Stimulated activated naive CD8-positive, alpha-beta T cell treated with anti-CD3 and anti-CD28 coated beads, Interleukin-15, Interleukin-2, amounts not matched to agents 100 ng/mL and 50 ng/mL, for 24 hours (primary cell): ENCODE measurements around the gene POU6F1.

Source experiments
- H3K27ac Mint-ChIP-seq: one replicate; pipeline ENCODE4 v1.8.0; 2021; ENCODE audit warnings: mild to moderate bottlenecking, mixed read lengths
- H3K27me3 Mint-ChIP-seq: one replicate; pipeline ENCODE4 v1.8.0; 2021; ENCODE audit warnings: mixed read lengths
- H3K36me3 Mint-ChIP-seq: one replicate; pipeline ENCODE4 v1.8.0; 2021; ENCODE audit warnings: low read depth, mixed read lengths
- H3K4me1 Mint-ChIP-seq: one replicate; pipeline ENCODE4 v1.8.0; 2021; ENCODE audit warnings: low read depth, mixed read lengths
- H3K4me3 Mint-ChIP-seq: one replicate; pipeline ENCODE4 v1.8.0; 2021; ENCODE audit warnings: mild to moderate bottlenecking, mixed read lengths
- H3K9me3 Mint-ChIP-seq: one replicate; pipeline ENCODE4 v1.8.0; 2021; ENCODE audit warnings: mixed read lengths

The POU6F1 gene

DNA sequence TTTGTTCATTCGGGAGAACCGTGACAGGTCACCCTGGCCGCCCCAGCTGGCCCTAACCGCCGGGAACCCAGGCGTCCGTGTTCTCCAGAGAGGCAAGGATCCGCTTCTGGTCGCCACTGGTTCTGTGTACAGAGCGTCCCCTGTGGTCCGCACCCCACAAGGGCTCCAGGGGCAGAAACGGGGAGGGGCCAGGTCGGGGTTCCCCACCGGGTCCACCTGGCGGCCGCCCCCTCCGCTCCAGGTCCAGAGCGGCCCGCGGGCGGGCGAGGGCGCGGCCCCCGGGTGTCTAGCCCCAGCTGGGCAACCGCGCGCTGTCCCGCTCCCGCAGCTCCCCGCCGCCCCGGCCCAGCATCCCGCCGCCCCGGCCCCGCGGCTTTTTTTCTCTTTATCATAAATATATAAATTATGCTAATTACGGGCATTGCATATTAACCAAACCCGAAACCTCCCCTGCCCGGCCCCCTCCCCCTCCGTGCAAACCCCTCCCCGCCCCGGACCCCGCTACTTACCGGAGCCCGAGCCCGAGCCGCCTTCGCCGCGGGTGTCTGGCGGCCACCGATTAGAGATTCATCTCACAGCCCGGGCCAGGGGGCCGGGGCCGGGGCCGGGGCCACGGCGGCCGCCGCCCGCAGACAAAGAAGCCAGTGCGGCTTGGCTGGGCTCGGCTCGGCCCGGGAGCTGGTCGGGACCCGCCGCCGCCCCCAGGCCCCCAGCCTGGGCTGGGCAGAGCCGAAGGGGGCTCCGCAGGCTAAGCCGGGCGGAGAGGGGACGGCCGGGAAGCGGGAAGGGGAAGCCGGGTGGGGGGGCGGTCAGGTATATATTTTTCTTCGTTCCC, 512 bp downstream of the POU6F1 start:
- H3K4me1 Mint-ChIP-seq, result peaks cover 20% of the 10 kb centered on the region
- no peak overlapping the region for H3K27ac Mint-ChIP-seq
- no peaks in the 10 kb centered on the region for H3K27me3 Mint-ChIP-seq
- peak overlapping the region; percentile 88 for H3K4me3 Mint-ChIP-seq
- no peaks in the 10 kb centered on the region for H3K36me3 Mint-ChIP-seq
- no peaks in the 10 kb centered on the region for H3K9me3 Mint-ChIP-seq

DNA sequence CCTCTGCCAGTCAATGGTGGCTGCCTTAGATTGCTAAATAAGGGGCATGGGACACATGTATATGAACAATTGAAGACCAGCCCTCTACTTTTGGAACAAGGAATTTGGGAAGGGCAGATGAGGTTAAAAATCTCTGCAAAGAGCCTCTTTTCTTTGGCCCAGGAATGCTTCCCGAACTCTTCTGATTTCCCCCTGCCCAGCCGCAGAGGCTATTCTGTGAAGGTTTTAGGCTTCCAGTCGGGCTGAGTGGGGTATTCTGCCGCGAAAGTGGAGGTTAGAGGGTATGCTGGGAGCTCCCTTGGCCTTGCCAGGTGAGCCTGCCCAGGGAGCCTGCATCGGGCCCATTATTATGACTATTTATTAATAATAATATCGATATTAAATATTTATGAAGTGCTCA, 1.2 kb downstream of the POU6F1 start:
- Mint-ChIP-seq H3K4me1 (peaks cover 20% of the 10 kb centered on the region), H3K4me3 (peak overlapping the region; percentile 58), H3K36me3 (no peaks in the 10 kb centered on the region), H3K27ac (no peak overlapping the region), H3K27me3 (no peaks in the 10 kb centered on the region), H3K9me3 (no peaks in the 10 kb centered on the region)

DNA sequence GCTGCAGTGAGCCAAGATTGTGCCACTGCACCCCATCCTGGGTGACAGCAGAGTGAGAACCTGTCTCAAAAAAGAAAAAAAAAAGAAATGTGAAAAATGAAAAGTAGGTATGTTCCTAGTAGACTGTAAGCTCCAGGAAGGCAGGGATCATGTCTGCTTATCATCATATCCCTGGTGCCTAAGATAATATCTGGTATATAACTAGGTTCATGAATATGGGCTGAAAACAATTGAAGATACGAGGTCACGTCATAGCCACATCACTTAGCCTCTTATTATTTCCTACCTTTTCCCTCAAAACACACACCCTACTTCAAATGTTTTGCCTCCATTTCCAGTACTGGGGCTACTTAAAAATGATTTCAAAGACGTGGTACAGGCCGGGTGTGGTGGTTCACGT, 3.0 kb downstream of the POU6F1 start:
- H3K36me3 Mint-ChIP-seq, result no peaks in the 10 kb centered on the region
- H3K4me1 Mint-ChIP-seq, result peaks cover 20% of the 10 kb centered on the region
- H3K9me3 Mint-ChIP-seq, result no peaks in the 10 kb centered on the region
- H3K4me3 Mint-ChIP-seq, result no peak overlapping the region
- no peaks in the 10 kb centered on the region for H3K27me3 Mint-ChIP-seq
- peak overlapping the region; percentile 26 for H3K27ac Mint-ChIP-seq

DNA sequence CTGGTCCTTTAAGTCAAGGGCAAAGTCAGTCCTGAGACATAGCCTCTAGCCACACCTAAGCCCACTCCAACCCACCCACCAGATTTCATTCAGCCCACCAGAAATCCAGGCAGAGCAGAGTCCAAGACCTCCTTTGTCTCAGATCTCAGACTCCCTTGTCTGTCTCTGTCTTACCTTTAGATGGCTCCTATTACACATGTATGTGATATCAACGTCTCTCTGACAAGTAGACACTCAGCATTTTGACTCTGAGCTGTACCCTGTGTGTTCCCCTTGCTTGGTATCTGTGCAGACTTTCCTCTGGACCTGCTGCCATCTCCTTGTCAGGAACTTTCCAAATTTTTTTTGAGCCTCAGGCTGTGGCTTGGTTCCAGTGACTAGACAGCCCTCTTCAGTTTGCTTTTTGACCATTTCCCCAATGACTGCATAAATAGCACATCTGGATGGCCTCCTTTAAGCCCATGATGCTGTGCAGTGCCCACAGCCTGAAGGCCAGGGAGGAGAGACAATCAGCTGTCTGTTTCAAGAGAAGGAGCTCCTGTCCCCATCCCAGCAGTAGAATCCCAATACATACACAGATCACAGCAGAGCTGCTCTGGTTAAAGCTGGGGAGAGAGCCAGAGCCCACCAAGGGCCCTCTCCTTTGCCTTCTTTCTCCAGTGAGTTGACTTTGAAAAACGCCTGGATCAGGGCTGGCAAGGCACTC, 7.0 kb downstream of the POU6F1 start:
- Mint-ChIP-seq H3K36me3 (no peaks in the 10 kb centered on the region), H3K4me3 (no peak overlapping the region), H3K27me3 (no peaks in the 10 kb centered on the region), H3K9me3 (no peaks in the 10 kb centered on the region), H3K4me1 (no peaks in the 10 kb centered on the region), H3K27ac (no peak overlapping the region)

DNA sequence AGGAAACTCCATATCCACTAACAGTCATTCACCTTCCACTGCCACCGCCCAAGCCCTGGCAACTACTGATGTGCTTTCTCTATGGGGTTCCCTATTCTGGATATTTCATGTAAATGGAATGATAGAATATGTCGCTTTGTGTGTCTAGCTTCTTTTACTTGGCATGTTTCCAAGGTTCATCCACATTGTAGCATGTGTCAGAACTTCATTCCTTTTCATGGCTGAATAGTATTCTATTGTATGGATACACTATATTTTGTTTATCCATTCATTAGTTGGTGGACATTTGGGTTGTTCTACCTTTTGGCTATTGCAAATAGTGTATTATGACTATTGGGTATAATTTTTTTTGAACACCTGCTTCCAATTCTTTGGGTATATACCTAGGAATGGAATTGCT, 8.6 kb downstream of the POU6F1 start:
- Mint-ChIP-seq H3K4me1 (no peaks in the 10 kb centered on the region), H3K9me3 (no peaks in the 10 kb centered on the region), H3K36me3 (no peaks in the 10 kb centered on the region), H3K27me3 (no peaks in the 10 kb centered on the region), H3K4me3 (no peak overlapping the region), H3K27ac (no peak overlapping the region)

DNA sequence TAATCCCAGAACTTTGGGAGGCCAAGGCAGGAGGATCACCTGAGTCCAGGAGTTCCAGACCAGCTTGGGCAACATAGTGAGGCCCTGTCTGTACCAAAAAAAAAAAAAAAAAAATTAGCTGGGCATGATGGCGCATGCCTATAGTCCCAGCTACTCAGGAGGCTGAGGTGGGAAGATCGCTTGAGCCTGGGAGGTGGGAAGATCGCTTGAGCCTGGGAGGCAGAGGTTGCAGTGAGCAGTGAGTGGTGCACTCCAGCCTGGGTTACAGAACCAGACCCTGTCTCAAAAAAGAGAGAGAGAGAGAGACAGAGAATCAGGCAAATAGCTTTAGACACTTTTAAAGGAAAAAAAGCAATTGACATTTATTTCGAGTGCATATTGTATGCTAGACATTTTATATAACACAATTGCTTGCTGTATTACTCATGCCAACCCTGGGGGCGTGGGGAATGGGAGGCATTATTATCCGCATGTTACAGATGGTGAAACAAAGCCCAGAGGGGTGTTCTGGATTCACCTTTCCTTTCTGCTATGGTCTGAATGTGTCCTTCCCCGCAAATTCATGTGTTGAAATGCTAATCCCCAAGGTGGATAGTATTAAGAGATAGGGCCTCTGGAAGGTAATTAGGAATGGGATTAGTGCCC, 9.7 kb downstream of the POU6F1 start:
- Mint-ChIP-seq H3K27ac (peak overlapping the region; percentile 26), H3K9me3 (no peaks in the 10 kb centered on the region), H3K4me1 (no peaks in the 10 kb centered on the region), H3K36me3 (no peaks in the 10 kb centered on the region), H3K27me3 (no peaks in the 10 kb centered on the region), H3K4me3 (no peak overlapping the region)

DNA sequence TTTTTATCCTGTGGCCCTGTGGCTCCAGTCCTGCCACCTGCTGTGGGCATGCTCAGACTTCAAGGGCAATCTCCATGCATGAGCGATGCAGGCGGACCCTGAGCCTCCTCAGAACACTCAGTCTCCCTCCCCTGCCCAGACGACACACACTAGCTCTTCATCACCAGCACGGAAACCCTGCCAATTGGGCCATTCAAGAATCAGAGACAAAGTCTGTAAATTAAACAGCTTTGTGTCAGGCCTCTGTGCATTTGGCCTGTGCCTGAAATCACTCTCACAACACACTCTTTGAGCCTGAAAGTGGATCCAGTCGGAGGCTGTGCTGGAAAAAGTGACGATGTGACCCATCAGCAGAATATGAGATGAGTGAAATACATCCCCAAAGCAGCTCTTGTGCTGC, 12.5 kb downstream of the POU6F1 start:
- H3K4me1 Mint-ChIP-seq, result no peaks in the 10 kb centered on the region
- no peaks in the 10 kb centered on the region for H3K36me3 Mint-ChIP-seq
- no peaks in the 10 kb centered on the region for H3K9me3 Mint-ChIP-seq
- no peaks in the 10 kb centered on the region for H3K27me3 Mint-ChIP-seq
- no peak overlapping the region for H3K27ac Mint-ChIP-seq
- H3K4me3 Mint-ChIP-seq, result no peak overlapping the region

DNA sequence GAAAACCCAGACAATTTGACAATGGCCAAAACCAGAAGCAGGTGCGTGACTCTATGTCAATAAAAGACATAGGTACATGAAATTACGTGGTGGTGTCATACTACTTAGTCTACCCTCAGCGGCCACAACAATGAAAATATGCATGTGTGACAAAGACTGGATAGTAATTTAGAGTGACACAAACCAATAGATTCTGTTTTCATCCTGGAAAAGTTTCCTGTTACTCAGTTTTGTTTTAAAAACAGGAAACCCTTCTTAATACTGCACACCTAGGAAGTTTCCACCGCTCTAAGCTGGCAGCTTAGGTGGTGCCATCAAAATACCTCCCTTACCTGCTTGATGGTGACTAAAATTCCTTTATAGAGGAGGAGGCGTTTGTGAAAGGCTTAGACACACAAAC, 15.1 kb downstream of the POU6F1 start:
- Mint-ChIP-seq H3K27ac (no peak overlapping the region), H3K4me1 (no peaks in the 10 kb centered on the region), H3K27me3 (no peaks in the 10 kb centered on the region), H3K4me3 (no peak overlapping the region), H3K36me3 (no peaks in the 10 kb centered on the region), H3K9me3 (no peaks in the 10 kb centered on the region)

DNA sequence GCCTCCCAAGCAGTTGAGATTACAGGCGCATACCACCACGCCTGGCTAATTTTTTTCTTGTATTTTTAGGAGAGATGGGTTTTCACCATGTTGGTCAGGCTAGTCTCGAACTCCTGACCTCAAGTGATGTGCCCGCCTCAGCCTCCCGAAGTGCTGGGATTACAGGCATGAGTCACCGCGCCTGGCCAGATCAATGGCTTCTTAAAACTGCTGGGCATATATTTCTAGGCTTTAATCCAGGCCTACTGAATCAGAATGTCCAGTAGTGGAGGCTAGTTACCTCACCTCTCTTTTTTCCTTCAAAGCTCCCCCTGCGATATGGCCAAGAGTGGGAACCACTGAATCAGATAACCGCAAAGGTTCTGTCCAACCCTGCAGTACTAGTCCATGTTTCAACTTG, 17.1 kb downstream of the POU6F1 start:
- H3K27me3 Mint-ChIP-seq, result no peaks in the 10 kb centered on the region
- no peak overlapping the region for H3K27ac Mint-ChIP-seq
- no peak overlapping the region for H3K4me3 Mint-ChIP-seq
- H3K4me1 Mint-ChIP-seq, result no peaks in the 10 kb centered on the region
- H3K36me3 Mint-ChIP-seq, result no peaks in the 10 kb centered on the region
- H3K9me3 Mint-ChIP-seq, result no peaks in the 10 kb centered on the region

DNA sequence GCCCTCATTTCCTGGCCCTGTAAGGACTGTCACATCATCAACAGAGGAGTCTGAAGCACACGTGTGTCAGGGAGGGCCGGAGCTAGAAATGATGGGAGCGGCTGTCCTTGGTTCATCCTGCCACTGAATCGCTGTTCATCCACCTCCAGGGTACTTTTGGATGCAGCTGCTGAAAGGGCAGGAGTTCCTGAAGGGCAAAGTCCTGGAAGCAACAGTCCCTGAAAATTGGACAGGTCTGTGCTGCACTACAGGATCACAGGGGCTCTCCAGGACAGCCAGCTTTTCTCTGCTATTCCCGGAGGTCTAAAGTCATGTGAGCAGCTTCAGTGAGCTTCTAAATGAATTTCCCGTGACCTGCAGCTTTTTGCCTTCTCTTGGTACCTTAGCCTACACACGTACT, 17.7 kb downstream of the POU6F1 start:
- H3K9me3 Mint-ChIP-seq, result no peaks in the 10 kb centered on the region
- no peaks in the 10 kb centered on the region for H3K4me1 Mint-ChIP-seq
- no peaks in the 10 kb centered on the region for H3K27me3 Mint-ChIP-seq
- no peaks in the 10 kb centered on the region for H3K36me3 Mint-ChIP-seq
- H3K4me3 Mint-ChIP-seq, result no peak overlapping the region
- no peak overlapping the region for H3K27ac Mint-ChIP-seq

DNA sequence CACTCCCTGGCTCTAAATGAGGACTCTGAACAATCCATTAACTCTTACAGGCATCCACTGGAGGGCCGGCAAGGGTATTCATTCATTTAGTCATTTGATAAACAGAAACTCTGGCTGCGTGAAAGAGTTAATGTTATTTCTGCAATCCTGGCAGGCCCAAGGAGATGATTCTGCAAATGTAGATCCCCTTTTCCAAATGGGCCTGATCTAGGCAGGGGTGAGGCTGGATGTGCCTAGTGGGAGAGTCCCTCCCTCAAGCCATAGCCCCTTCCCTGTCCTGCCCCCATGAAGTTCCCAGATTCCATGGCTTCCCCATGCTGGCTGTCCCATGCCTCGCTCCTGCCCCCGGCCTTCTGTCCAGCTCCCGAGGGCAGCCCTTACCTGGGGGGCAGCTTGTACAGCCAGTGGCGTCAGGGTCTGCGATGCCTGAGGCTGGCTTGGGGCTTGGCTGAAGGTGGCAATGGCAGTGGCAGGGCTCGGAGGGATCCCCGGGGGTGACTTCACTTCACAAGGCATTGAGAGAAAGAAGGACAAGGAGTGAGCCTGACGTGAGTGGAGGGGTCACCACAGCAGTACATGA, 18.4 kb downstream of the POU6F1 start:
- no peak overlapping the region for H3K27ac Mint-ChIP-seq
- no peaks in the 10 kb centered on the region for H3K9me3 Mint-ChIP-seq
- H3K36me3 Mint-ChIP-seq, result no peaks in the 10 kb centered on the region
- no peaks in the 10 kb centered on the region for H3K4me1 Mint-ChIP-seq
- no peak overlapping the region for H3K4me3 Mint-ChIP-seq
- no peaks in the 10 kb centered on the region for H3K27me3 Mint-ChIP-seq

DNA sequence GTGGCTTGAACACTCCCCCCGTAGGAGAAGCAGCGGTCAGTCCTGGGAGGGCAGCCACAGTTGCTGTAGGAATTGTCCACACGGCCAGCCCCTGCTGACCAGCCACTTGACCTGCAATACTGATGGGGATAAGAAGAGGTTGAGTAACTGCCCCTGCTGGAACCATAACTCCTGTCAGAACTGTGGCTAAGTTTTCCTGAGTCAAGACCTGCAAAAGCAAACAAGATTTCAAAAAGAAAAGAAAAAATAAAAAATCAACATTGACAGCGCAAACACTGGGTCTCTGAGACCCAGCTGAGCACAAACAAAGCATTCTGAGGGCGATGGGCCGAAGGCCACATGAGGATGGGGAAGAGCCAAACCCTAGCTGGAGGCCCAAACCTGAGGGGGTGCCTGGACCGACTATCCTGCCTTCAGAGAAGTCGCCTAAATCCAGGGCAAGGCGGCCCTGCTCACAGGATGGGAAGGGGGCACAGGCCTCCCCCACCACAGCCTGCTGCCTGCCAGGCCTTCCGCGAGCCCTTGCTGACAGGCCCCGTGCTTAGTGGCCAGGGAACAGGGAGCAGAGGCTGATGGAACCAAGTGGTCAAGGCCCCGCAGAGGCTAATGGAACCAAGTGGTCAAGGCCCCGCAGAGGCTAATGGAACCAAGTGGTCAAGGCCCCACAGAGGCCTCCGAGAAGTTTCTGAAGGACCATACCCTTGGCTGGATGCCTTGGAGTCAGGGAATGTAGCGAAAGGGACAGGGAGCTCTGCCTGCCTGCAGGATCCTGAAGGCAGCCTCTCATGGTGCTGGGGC, 19.1 kb downstream of the POU6F1 start:
- H3K27me3 Mint-ChIP-seq, result no peaks in the 10 kb centered on the region
- H3K4me3 Mint-ChIP-seq, result no peak overlapping the region
- no peak overlapping the region for H3K27ac Mint-ChIP-seq
- no peaks in the 10 kb centered on the region for H3K36me3 Mint-ChIP-seq
- H3K4me1 Mint-ChIP-seq, result no peaks in the 10 kb centered on the region
- no peaks in the 10 kb centered on the region for H3K9me3 Mint-ChIP-seq

DNA sequence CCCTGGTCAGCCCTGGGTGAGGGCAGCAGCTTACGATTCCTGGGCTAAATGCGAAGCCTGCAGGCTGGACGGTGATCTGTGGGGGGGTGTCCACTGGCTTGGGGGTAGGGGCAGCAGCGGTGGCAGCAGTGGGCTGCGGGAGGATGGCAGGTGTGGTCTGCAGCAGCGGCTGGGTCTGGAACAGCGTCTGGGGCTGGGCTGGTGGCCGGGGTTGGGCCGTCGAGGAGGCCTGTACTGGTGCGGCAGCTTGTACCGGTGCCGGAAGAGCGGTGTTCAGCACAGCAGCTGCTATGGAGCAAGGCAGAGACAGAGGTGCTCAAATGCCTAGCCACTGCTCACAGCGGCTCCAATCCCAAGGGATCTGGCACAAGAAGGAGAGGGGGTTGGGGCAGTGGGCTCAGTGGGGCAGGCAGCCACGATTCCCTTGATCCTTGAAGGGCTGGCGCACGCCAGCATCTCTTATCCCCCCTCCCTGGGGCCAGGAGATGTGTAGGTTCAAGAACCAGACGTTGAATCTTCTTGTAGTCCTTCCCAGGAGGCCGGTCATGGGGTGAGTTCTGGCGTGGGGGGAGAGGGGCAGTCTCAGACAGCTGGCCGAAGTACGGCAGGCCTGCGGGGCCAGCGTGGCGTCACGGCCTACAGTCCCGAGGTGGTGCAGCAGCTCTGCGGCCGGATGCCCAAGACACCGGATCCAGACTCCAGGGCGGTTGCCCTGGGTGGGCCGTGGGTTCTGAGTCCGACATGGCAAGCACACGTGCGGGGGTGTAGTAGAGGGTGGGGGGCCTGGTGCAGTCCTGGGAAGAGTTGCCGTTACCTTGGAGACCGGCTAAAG, 19.9 kb downstream of the POU6F1 start:
- H3K27me3 Mint-ChIP-seq, result no peaks in the 10 kb centered on the region

DNA sequence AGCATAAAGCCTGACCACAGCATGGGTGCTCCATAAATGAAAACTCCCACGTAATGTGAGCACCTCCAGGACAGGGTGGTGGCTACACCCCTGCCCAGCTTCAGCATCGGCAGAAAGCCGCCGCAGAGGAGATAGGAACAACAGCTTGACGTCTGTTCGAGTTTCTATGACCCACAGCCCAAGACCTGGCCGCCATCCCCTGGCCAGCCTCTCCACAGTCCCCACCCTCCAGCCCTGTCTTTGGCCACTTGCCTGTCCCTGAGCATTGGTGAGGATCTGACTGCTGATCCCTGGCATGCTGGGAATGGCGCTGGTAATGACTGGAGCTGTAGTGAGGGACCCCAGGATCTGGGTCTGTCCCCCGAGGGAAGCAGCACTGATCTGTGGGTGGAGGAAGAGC, 21.3 kb downstream of the POU6F1 start:
- H3K9me3 Mint-ChIP-seq, result no peaks in the 10 kb centered on the region
- H3K4me1 Mint-ChIP-seq, result no peaks in the 10 kb centered on the region
- no peaks in the 10 kb centered on the region for H3K27me3 Mint-ChIP-seq
- no peak overlapping the region for H3K4me3 Mint-ChIP-seq
- H3K27ac Mint-ChIP-seq, result no peak overlapping the region
- H3K36me3 Mint-ChIP-seq, result peaks cover 3% of the 10 kb centered on the region

More for the DNA sequence above, 19.9 kb downstream of the POU6F1 start:
- Mint-ChIP-seq H3K4me3 (no peak overlapping the region), H3K9me3 (no peaks in the 10 kb centered on the region), H3K36me3 (peaks cover 1% of the 10 kb centered on the region), H3K27ac (no peak overlapping the region), H3K4me1 (no peaks in the 10 kb centered on the region)
